Mesothelial cell of epicardium (in vitro differentiated cells): Measurements from ENCODE around the gene MCAM. TPM values are rescaled to one million over a fixed set of nuclear protein-coding genes. Genes with fewer than 3 reads are reported as not detected.
A peak's percentile ranks its signal among the peaks of the same experiment; 100 is the strongest.

Experiments used
- DNase-seq, 2 experiments: peaks; one replicate each; pipeline ENCODE4 v3.0.0; 2021; ENCODE audit warnings: low spot score in 2 of 2; ENCODE audit not compliant: unreplicated experiment in 2 of 2
- H3K27ac Mint-ChIP-seq: 2 replicates; pipeline ENCODE4 v1.8.0; 2021; ENCODE audit warnings: mixed read lengths
- H3K27me3 Mint-ChIP-seq: 2 replicates; pipeline ENCODE4 v1.8.0; 2021; ENCODE audit warnings: low read depth, mixed read lengths
- H3K36me3 Mint-ChIP-seq: 2 replicates; pipeline ENCODE4 v1.8.0; 2021; ENCODE audit warnings: mixed read lengths
- H3K4me1 Mint-ChIP-seq: 2 replicates; pipeline ENCODE4 v1.8.0; 2021; ENCODE audit warnings: mixed read lengths
- H3K4me3 Mint-ChIP-seq: 2 replicates; pipeline ENCODE4 v1.8.0; 2021; ENCODE audit warnings: mild to moderate bottlenecking, moderate library complexity, mixed read lengths
- H3K9me3 Mint-ChIP-seq: 2 replicates; pipeline ENCODE4 v1.8.0; 2021; ENCODE audit warnings: mixed read lengths
- total RNA-seq: library from RNA; stranded (reverse); gene quantifications from 3 replicates; pipeline ENCODE4 v1.2.1, GENCODE V29; 2021
- TF ChIP-seq, protein P1 (sequence below): fragments of 200-600 bp; sonication (generic); IDR thresholded peaks from one replicate; pipeline ENCODE4 v1.5.0; 2021; ENCODE audit warnings: antibody characterized with exemption; ENCODE audit not compliant: unreplicated experiment

Gene MCAM
- total RNA-seq, 1 donor from 2014 or later = 26.7 TPM

DNA sequence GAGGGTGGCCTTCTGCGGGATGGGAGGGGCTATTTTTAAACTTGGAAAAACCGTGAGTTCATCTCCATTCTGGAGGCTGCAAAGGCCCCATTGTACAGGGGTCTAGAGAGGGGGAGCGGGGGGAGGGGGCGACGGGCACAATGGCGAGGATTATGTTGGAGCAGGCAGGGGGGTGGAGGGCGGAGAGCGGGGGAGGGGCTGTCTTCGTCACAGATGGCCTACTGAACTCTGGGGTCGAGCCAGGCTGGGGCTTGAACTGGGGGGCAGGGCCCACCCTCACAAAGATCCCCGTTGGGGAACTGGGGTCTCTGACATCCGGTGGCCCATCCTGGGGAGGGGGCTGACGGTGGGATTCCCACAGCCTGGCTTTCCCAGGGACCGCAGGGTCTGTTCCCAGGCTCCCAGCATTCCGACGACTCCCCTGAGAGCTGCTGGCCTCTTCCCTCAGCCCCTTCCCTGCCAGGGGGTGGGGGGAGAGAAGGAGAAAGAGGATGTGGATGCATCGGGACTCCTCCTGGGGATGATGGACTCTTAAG lies 3.4 kb upstream of the MCAM start:
- TF ChIP-seq, protein P1, sequence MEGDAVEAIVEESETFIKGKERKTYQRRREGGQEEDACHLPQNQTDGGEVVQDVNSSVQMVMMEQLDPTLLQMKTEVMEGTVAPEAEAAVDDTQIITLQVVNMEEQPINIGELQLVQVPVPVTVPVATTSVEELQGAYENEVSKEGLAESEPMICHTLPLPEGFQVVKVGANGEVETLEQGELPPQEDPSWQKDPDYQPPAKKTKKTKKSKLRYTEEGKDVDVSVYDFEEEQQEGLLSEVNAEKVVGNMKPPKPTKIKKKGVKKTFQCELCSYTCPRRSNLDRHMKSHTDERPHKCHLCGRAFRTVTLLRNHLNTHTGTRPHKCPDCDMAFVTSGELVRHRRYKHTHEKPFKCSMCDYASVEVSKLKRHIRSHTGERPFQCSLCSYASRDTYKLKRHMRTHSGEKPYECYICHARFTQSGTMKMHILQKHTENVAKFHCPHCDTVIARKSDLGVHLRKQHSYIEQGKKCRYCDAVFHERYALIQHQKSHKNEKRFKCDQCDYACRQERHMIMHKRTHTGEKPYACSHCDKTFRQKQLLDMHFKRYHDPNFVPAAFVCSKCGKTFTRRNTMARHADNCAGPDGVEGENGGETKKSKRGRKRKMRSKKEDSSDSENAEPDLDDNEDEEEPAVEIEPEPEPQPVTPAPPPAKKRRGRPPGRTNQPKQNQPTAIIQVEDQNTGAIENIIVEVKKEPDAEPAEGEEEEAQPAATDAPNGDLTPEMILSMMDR = no peak
- Mint-ChIP-seq H3K27ac (no peak overlapping the region), H3K27me3 (no peaks in the 10 kb centered on the region), H3K36me3 (no peaks in the 10 kb centered on the region), H3K4me1 (peaks cover 45% of the 10 kb centered on the region), H3K4me3 (peak overlapping the region; percentile 62), H3K9me3 (no peaks in the 10 kb centered on the region)
- DNase-seq = no peak

- Mint-ChIP-seq H3K4me1 (peaks cover 46% of the 10 kb centered on the region), H3K4me3 (peak overlapping the region; percentile 62), H3K9me3 (no peaks in the 10 kb centered on the region), H3K27ac (peak overlapping the region; percentile 84), H3K27me3 (no peaks in the 10 kb centered on the region), H3K36me3 (no peaks in the 10 kb centered on the region)
- no peak for DNase-seq
- TF ChIP-seq, protein P1 = no peak
Measured at GRCh38 chr11:119319700-119320239, 2.8 kb upstream of the MCAM start.

GRCh38 chr11:119319136-119319699 lies 2.3 kb upstream of the MCAM start:
- no peaks in the 10 kb centered on the region for H3K27me3 Mint-ChIP-seq
- H3K4me3 Mint-ChIP-seq = peak overlapping the region; percentile 13
- H3K9me3 Mint-ChIP-seq = no peaks in the 10 kb centered on the region
- no peak for DNase-seq
- peaks cover 46% of the 10 kb centered on the region for H3K4me1 Mint-ChIP-seq
- peak overlapping the region; percentile 15 for H3K27ac Mint-ChIP-seq
- H3K36me3 Mint-ChIP-seq = no peaks in the 10 kb centered on the region
- TF ChIP-seq, protein P1 = no peak

DNA sequence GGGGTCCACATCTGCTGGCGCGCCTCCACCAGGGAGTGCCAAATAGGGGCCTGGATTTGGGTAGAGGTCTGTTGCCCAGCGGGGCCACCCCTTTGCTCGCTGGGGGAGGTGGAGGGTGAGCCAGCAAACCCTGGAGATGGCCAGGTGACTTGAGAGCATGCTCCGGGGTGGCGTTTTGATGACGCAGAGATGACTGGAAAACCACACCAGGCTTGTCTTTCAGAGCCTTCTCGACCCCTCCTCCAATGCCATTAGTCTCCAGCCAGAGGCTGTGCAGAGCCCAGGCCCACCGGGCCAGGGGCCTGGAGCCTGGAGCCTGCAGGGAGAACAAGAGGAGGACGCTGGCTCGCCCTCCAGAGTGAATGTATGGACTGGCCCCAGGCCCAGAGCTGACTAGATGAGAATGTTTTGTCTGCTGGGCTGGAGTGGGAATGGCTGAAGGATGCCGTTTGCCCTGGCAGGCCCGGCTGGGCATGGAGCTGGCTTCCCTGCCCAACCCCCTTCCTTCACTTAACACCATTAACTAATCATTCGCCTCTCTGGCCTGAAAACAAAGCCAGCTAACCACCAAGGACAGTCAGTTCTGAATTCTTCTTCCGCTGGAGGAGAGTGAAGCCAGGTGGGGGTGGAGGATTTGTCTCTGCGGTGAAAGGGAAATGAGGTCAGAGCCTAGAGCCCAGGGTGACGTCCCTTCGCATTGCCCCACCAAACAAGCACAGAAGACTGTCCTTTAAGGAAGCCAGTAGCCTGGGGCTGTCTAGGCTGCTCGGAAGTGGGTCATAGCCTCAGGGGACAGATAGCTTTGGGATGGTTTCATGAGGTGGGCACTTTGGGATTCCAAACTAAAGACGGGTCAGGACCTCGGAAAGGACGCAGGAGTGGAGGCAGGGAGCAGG lies 1.6 kb upstream of the MCAM start:
- H3K4me1 Mint-ChIP-seq = peaks cover 39% of the 10 kb centered on the region
- no peak for DNase-seq
- no peaks in the 10 kb centered on the region for H3K9me3 Mint-ChIP-seq
- no peaks in the 10 kb centered on the region for H3K27me3 Mint-ChIP-seq
- H3K36me3 Mint-ChIP-seq = no peaks in the 10 kb centered on the region
- H3K27ac Mint-ChIP-seq = peak overlapping the region; percentile 15
- H3K4me3 Mint-ChIP-seq = peak overlapping the region; percentile 13
- TF ChIP-seq, protein P1 = no peak

GRCh38 chr11:119317592-119318239 lies 786 bp upstream of the MCAM start:
- Mint-ChIP-seq H3K27me3 (no peaks in the 10 kb centered on the region), H3K4me3 (peak overlapping the region; percentile 43), H3K36me3 (no peaks in the 10 kb centered on the region), H3K27ac (peak overlapping the region; percentile 34), H3K4me1 (peaks cover 38% of the 10 kb centered on the region), H3K9me3 (no peaks in the 10 kb centered on the region)
- no peak for DNase-seq
- TF ChIP-seq, protein P1 = no peak
